NCI-H2196 treated with DMSO at 0.1 percent for 48 hours (cell line): ENCODE measurements around the gene TCF7L1.
"Not testable (repeated sequence)": the region's sequence is repeated elsewhere in the genome, so short reads cannot be mapped to it uniquely, and the experiment has no call there.

ENCODE experiments used
- DNase-seq: peaks from one replicate; lab custom pipeline; 2025; ENCODE audit not compliant: unreplicated experiment; lab: John Stamatoyannopoulos, UW

Gene TCF7L1

GRCh38 chr2:85181134-85181631 lies 48.0 kb downstream of the TCF7L1 start:
- DNase-seq: no peak

GRCh38 chr2:85181844-85182456 lies 48.8 kb downstream of the TCF7L1 start:
- DNase-seq: no peak

- no peak for DNase-seq
These were observed 49.9 kb downstream of the TCF7L1 start for GRCh38 chr2:85183076-85183475.

GRCh38 chr2:85183479-85183878 lies 50.3 kb downstream of the TCF7L1 start:
- no peak for DNase-seq

- no peak for DNase-seq
These were observed 51.0 kb downstream of the TCF7L1 start for GRCh38 chr2:85184231-85184630.

GRCh38 chr2:85184990-85185389 lies 51.8 kb downstream of the TCF7L1 start:
- no peak for DNase-seq

GRCh38 chr2:85185431-85185940 lies 52.3 kb downstream of the TCF7L1 start:
- no peak for DNase-seq

- no peak for DNase-seq
These were observed 53.9 kb downstream of the TCF7L1 start for GRCh38 chr2:85187069-85187468.

GRCh38 chr2:85188852-85189251 lies 55.7 kb downstream of the TCF7L1 start:
- DNase-seq: no peak

GRCh38 chr2:85189606-85190270 lies 56.5 kb downstream of the TCF7L1 start:
- DNase-seq: no peak

GRCh38 chr2:85191157-85191556 lies 58.0 kb downstream of the TCF7L1 start:
- no peak for DNase-seq

GRCh38 chr2:85194780-85195480 lies 61.7 kb downstream of the TCF7L1 start:
- DNase-seq: no peak

GRCh38 chr2:85195956-85196355 lies 62.8 kb downstream of the TCF7L1 start:
- DNase-seq: no peak

- DNase-seq: no peak
These were observed 66.5 kb downstream of the TCF7L1 start for GRCh38 chr2:85199698-85200097.

- no peak for DNase-seq
These were observed 76.7 kb downstream of the TCF7L1 start for GRCh38 chr2:85209887-85210286.

- DNase-seq: no peak
These were observed 77.3 kb downstream of the TCF7L1 start for GRCh38 chr2:85210511-85210910.

GRCh38 chr2:85211606-85212005 lies 78.4 kb downstream of the TCF7L1 start:
- DNase-seq: not testable (repeated sequence)

GRCh38 chr2:85212841-85213240 lies 79.6 kb downstream of the TCF7L1 start:
- DNase-seq: no peak

GRCh38 chr2:85213404-85213803 lies 80.2 kb downstream of the TCF7L1 start:
- DNase-seq: no peak

GRCh38 chr2:85213901-85214512 lies 80.8 kb downstream of the TCF7L1 start:
- no peak for DNase-seq

- DNase-seq: no peak
These were observed 81.9 kb downstream of the TCF7L1 start for GRCh38 chr2:85215081-85215447.
